K562 (cell line): ENCODE data around the gene SGMS1. TPM values are rescaled to one million over a fixed set of nuclear protein-coding genes. Genes with fewer than 3 reads are reported as not detected.

Experiments used
- BACH1 ChIP-seq: fragments of 200-800 bp; sonication (Bioruptor generic); IDR thresholded peaks from 2 replicates; pipeline ENCODE4 v1.6.1; 2016; ENCODE audit warnings: missing genetic modification characterization, missing compliant biosample characterization
- ERF ChIP-seq: fragments of 450-650 bp; formaldehyde crosslinking; IDR thresholded peaks from 2 replicates; pipeline ENCODE4 v1.4.0; 2020; ENCODE audit warnings: mild to moderate bottlenecking, mixed read lengths
- FOXA3 ChIP-seq, 2 experiments: fragments of 450-650 bp in 1 of 2; sonication (generic) in 1 of 2; formaldehyde crosslinking; IDR thresholded peaks in 1 of 2; conservative IDR thresholded peaks in 1 of 2; 2 replicates each; pipeline versions ENCODE4 v1.4.0 to v1.8.0; 2020 to 2022; ENCODE audit warnings: mild to moderate bottlenecking in 2 of 2, missing genetic modification reagents in 1 of 2
- FUS ChIP-seq: fragments of 200-400 bp; formaldehyde crosslinking; optimal IDR thresholded peaks from 2 replicates; pipeline ENCODE3; 2017; ENCODE audit warnings: low read depth, low read length
- GTF2E2 ChIP-seq: fragments of 200-800 bp; sonication (Bioruptor generic); IDR thresholded peaks from 2 replicates; pipeline ENCODE4 v1.6.1; 2016; ENCODE audit warnings: missing genetic modification characterization, missing compliant biosample characterization
- HDAC8 ChIP-seq: fragments of 450-650 bp; IDR thresholded peaks from 2 replicates; pipeline ENCODE4 v1.6.1; 2016; ENCODE audit warnings: mild to moderate bottlenecking, missing genetic modification characterization, moderate library complexity, missing compliant biosample characterization
- MAFK ChIP-seq: IDR thresholded peaks from 2 replicates; pipeline ENCODE4 v1.6.1; 2011; ENCODE audit warnings: low read length, improper control_type of control experiment
- MTA1 ChIP-seq: fragments of 450-650 bp; IDR thresholded peaks from 2 replicates; pipeline ENCODE4 v1.6.1; 2017; ENCODE audit warnings: borderline replicate concordance
- PYGO2 ChIP-seq: fragments of 450-650 bp; IDR thresholded peaks from 2 replicates; pipeline ENCODE4 v1.6.1; 2016; ENCODE audit warnings: mild to moderate bottlenecking, missing genetic modification characterization, moderate library complexity, missing compliant biosample characterization
- RBFOX2 ChIP-seq: fragments of 200-400 bp; formaldehyde crosslinking; IDR thresholded peaks from 2 replicates; pipeline ENCODE4 v1.6.1; 2017; ENCODE audit warnings: low read depth, mild to moderate bottlenecking, low read length, moderate library complexity
- RHOXF2B ChIP-seq: fragments of 250-450 bp; sonication (Bioruptor Pico); conservative IDR thresholded peaks from 2 replicates; pipeline ENCODE4 v1.5.1; 2021
- RNF2 ChIP-seq: sonication (generic); IDR thresholded peaks from 2 replicates; pipeline ENCODE4 v1.6.1; 2016
- TAF1 ChIP-seq: IDR thresholded peaks from 2 replicates; pipeline ENCODE4 v1.6.1; 2011; ENCODE audit warnings: mild to moderate bottlenecking, low read length, moderate library complexity; ENCODE audit not compliant: insufficient read depth, control insufficient read depth, severe bottlenecking; ENCODE audit errors: extremely low read depth
- TRIM28 ChIP-seq: fragments of 450-650 bp; IDR thresholded peaks from 2 replicates; pipeline ENCODE4 v1.6.1; 2017
- ZNF23 ChIP-seq: fragments of 250-450 bp; sonication (Bioruptor Pico); IDR thresholded peaks from 2 replicates; pipeline ENCODE4 v1.4.0; 2020; ENCODE audit warnings: mild to moderate bottlenecking
- ZNF232 ChIP-seq: sonication (generic); formaldehyde crosslinking; IDR thresholded peaks from 2 replicates; pipeline ENCODE4 v1.8.0; 2022; ENCODE audit warnings: mild to moderate bottlenecking, missing genetic modification reagents
- ZNF551 ChIP-seq: fragments of 250-450 bp; sonication (Bioruptor Pico); IDR thresholded peaks from 2 replicates; pipeline ENCODE4 v1.5.0; 2021; ENCODE audit warnings: mild to moderate bottlenecking, moderate library complexity
- ZNF764 ChIP-seq: fragments of 250-450 bp; sonication (Bioruptor Pico); IDR thresholded peaks from 2 replicates; pipeline ENCODE4 v1.4.0; 2020; ENCODE audit warnings: low read depth, mild to moderate bottlenecking, moderate library complexity
- polyA plus RNA-seq, 8 experiments: library from polyadenylated mRNA; depleted of rRNA in 4 of 8; stranded (reverse) in 5 of 8; unstranded in 3 of 8; fragments of >200 nt; fragmentation: Nextera tagmentation in 2 of 8; fragmentation: Illumina TruSeq in 1 of 8; extraction: Ambion mirVana in 2 of 8; extraction: Trizol in 1 of 8; gene quantifications; 2 replicates each; pipeline versions ENCODE4 v1.2.1 to v1.2.3, GENCODE V29; 2011 to 2014; ENCODE audit warnings: inconsistent platforms in 1 of 8, missing spikeins in 1 of 8
- total RNA-seq, 7 experiments: library from RNA; depleted of rRNA in 6 of 7; stranded (reverse); fragments of >200 nt in 6 of 7; fragmentation: Illumina TruSeq in 2 of 7; extraction: Trizol in 2 of 7; gene quantifications; 2 replicates each; pipeline versions ENCODE4 v1.2.1 to v1.2.3, GENCODE V29; 2011 to 2021; ENCODE audit warnings: low replicate concordance in 1 of 7
- TF ChIP-seq, protein P1 (sequence below): fragments of 250-450 bp; sonication (Bioruptor Pico); IDR thresholded peaks from 2 replicates; pipeline ENCODE4 v1.5.0; 2021
- TF ChIP-seq, protein P2 (sequence below): fragments of 450-650 bp; IDR thresholded peaks from 2 replicates; pipeline ENCODE4 v1.6.1; 2017; ENCODE audit warnings: antibody characterized with exemption, mild to moderate bottlenecking
- TF ChIP-seq, protein P3 (sequence below), 2 experiments: fragments of 450-650 bp; conservative IDR thresholded peaks; 2 replicates each; pipeline ENCODE4 v1.6.1; 2017; ENCODE audit warnings: mild to moderate bottlenecking in 2 of 2, moderate library complexity in 2 of 2

Gene SGMS1
- total and polyA plus RNA-seq, 9 of the 15 experiments (the other 6 are each of a cell fraction or from before 2014, with no cell fraction given): 22.6 to 232 (median 82.2) TPM

DNA sequence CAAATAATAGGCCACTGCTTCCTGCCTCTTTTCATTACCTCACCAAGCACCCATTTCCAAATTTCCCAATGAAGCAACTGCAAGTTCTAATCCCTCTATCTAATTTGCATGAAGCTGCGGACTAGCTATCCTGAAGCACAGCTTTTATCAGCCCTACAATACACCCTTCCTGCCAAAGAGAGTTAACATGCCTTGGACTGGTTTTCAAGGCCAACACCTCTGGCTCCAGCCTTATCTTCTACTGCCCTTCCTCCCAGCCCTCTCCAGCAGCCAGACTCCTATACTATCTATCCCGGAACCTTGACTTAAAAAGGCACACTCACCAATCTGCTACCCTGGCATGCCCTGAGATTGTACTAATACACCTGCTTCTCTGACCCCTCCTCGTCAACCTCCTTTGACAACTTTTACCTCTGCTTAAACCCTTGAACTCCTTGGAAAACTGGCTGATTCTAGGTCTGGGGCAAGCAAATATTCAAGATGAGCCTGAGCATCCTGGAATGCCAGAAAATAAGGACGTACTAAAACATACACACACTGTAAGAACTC lies 73.4 kb downstream of the SGMS1 start (continued):
- TF ChIP-seq TAF1 (peak; percentile 86), ZNF23 (CRISPR knock-in tag) (no peak), GTF2E2 (tag) (no peak), MAFK (peak; percentile 45; the same call in 1 of the 2 replicates), PYGO2 (peak; percentile 89), FUS (no peak), RNF2 (peak; percentile 98), RBFOX2 (no peak), ZNF764 (CRISPR knock-in tag) (no peak), FOXA3 (CRISPR knock-in tag; conservative IDR thresholded peaks at IDR 0.05 in 1 of 2, IDR thresholded peaks at IDR 0.05 in 1 of 2) (peak in 1 of 2 experiments; percentile 49; a peak in 2 of 4 replicates), ERF (CRISPR knock-in tag) (peak; percentile 94), HDAC8 (tag) (no peak), RHOXF2B (CRISPR knock-in tag) (no peak), ZNF232 (no peak), MTA1 (peak; percentile 94), ZNF551 (no peak), BACH1 (no peak), TRIM28 (peak; percentile 92; the same call in 1 of the 2 replicates)
- TF ChIP-seq, protein P1, sequence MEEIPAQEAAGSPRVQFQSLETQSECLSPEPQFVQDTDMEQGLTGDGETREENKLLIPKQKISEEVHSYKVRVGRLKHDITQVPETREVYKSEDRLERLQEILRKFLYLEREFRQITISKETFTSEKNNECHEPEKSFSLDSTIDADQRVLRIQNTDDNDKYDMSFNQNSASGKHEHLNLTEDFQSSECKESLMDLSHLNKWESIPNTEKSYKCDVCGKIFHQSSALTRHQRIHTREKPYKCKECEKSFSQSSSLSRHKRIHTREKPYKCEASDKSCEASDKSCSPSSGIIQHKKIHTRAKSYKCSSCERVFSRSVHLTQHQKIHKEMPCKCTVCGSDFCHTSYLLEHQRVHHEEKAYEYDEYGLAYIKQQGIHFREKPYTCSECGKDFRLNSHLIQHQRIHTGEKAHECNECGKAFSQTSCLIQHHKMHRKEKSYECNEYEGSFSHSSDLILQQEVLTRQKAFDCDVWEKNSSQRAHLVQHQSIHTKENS: no peak
- TF ChIP-seq, protein P2, sequence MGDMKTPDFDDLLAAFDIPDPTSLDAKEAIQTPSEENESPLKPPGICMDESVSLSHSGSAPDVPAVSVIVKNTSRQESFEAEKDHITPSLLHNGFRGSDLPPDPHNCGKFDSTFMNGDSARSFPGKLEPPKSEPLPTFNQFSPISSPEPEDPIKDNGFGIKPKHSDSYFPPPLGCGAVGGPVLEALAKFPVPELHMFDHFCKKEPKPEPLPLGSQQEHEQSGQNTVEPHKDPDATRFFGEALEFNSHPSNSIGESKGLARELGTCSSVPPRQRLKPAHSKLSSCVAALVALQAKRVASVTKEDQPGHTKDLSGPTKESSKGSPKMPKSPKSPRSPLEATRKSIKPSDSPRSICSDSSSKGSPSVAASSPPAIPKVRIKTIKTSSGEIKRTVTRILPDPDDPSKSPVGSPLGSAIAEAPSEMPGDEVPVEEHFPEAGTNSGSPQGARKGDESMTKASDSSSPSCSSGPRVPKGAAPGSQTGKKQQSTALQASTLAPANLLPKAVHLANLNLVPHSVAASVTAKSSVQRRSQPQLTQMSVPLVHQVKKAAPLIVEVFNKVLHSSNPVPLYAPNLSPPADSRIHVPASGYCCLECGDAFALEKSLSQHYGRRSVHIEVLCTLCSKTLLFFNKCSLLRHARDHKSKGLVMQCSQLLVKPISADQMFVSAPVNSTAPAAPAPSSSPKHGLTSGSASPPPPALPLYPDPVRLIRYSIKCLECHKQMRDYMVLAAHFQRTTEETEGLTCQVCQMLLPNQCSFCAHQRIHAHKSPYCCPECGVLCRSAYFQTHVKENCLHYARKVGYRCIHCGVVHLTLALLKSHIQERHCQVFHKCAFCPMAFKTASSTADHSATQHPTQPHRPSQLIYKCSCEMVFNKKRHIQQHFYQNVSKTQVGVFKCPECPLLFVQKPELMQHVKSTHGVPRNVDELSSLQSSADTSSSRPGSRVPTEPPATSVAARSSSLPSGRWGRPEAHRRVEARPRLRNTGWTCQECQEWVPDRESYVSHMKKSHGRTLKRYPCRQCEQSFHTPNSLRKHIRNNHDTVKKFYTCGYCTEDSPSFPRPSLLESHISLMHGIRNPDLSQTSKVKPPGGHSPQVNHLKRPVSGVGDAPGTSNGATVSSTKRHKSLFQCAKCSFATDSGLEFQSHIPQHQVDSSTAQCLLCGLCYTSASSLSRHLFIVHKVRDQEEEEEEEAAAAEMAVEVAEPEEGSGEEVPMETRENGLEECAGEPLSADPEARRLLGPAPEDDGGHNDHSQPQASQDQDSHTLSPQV: peak; percentile 85
- TF ChIP-seq, protein P3, sequence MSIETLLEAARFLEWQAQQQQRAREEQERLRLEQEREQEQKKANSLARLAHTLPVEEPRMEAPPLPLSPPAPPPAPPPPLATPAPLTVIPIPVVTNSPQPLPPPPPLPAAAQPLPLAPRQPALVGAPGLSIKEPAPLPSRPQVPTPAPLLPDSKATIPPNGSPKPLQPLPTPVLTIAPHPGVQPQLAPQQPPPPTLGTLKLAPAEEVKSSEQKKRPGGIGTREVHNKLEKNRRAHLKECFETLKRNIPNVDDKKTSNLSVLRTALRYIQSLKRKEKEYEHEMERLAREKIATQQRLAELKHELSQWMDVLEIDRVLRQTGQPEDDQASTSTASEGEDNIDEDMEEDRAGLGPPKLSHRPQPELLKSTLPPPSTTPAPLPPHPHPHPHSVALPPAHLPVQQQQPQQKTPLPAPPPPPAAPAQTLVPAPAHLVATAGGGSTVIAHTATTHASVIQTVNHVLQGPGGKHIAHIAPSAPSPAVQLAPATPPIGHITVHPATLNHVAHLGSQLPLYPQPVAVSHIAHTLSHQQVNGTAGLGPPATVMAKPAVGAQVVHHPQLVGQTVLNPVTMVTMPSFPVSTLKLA (conservative IDR thresholded peaks at IDR 0.05): peak; percentile 61 to 90; a peak in 2 of 4 replicates
